Activated CD4-positive, alpha-beta T cell treated with anti-CD3 and anti-CD28 coated beads, Interleukin-2, amount 10 ng/mL, durations not matched to agents 7 days and 5 days (primary cell): ENCODE data around the gene MPL. TPM values are rescaled to one million over a fixed set of nuclear protein-coding genes. Genes with fewer than 3 reads are reported as not detected.

ENCODE experiments used
- CTCF ChIA-PET: fragments of 350-600 bp; sonication (Branson Sonifier 250); formaldehyde crosslinking; loops from one replicate; lab custom pipeline; 2021; ENCODE audit warnings: antibody characterized with exemption; lab: Charles Lee
- POLR2A ChIA-PET: fragments of 350-600 bp; sonication (Branson Sonifier 250); formaldehyde crosslinking; loops from one replicate; lab custom pipeline; 2021; ENCODE audit warnings: antibody characterized with exemption; lab: Charles Lee
- DNase-seq: peaks from one replicate; pipeline ENCODE4 v3.0.0-alpha.2; 2020
- H3K27ac Mint-ChIP-seq: one replicate; pipeline ENCODE4 v1.8.0; 2021; ENCODE audit warnings: mild to moderate bottlenecking, moderate library complexity, mixed read lengths
- H3K27me3 Mint-ChIP-seq: one replicate; pipeline ENCODE4 v1.8.0; 2021; ENCODE audit warnings: mixed read lengths
- H3K36me3 Mint-ChIP-seq: one replicate; pipeline ENCODE4 v1.8.0; 2021; ENCODE audit warnings: low read depth, mixed read lengths
- H3K4me1 Mint-ChIP-seq: one replicate; pipeline ENCODE4 v1.8.0; 2021; ENCODE audit warnings: mixed read lengths
- H3K4me3 Mint-ChIP-seq: one replicate; pipeline ENCODE4 v1.8.0; 2021; ENCODE audit warnings: mild to moderate bottlenecking, moderate library complexity, mixed read lengths
- H3K9me3 Mint-ChIP-seq: one replicate; pipeline ENCODE4 v1.8.0; 2021; ENCODE audit warnings: mixed read lengths
- total RNA-seq, 2 experiments: library from RNA; stranded (reverse); gene quantifications; one replicate each; pipeline ENCODE4 v1.2.3, GENCODE V29; 2021

MPL gene
- total RNA-seq, 2 experiments from 2014 or later, result not detected

DNA sequence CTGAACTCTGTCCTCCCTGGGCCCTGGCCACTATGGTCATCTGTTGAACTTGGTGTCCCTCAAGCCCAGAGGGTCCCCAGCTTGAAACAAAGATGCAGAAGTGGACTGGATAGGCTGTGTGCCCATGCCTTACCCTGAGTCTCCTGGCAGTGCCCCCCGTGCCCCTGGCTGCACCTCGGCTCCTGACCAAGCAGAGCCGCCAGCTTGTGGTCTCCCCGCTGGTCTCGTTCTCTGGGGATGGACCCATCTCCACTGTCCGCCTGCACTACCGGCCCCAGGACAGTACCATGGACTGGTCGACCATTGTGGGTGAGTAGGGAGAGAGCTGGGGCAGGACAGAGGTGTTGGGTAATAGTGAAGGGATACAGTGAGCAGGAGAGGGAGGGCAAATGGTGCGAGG lies 26.1 kb upstream of the MPL start:
- H3K9me3 Mint-ChIP-seq, result no peaks in the 10 kb centered on the region
- H3K36me3 Mint-ChIP-seq, result no peaks in the 10 kb centered on the region
- no peak overlapping the region for H3K27ac Mint-ChIP-seq
- no peaks in the 10 kb centered on the region for H3K4me1 Mint-ChIP-seq
- CTCF ChIA-PET, result interaction anchor here (2.3 kb wide), 1 partner anchor 18 kb away, joined by 7 read pairs; no protein-coding TSS in a partner anchor
- no peaks in the 10 kb centered on the region for H3K27me3 Mint-ChIP-seq
- H3K4me3 Mint-ChIP-seq, result no peak overlapping the region
- POLR2A ChIA-PET, result no interaction called here
- no peak for DNase-seq

DNA sequence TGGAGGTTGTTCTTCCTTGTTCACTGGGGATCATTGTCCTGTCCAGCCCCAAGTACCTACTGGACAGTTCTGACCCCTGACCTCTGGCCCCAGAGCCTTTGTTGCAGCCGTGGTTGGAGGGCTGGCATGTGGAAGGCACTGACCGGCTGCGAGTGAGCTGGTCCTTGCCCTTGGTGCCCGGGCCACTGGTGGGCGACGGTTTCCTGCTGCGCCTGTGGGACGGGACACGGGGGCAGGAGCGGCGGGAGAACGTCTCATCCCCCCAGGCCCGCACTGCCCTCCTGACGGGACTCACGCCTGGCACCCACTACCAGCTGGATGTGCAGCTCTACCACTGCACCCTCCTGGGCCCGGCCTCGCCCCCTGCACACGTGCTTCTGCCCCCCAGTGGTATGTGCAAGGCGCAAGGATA lies 25.4 kb upstream of the MPL start:
- CTCF ChIA-PET, result interaction anchor here (2.3 kb wide), 1 partner anchor 17 kb away, joined by 7 read pairs; no protein-coding TSS in a partner anchor
- H3K36me3 Mint-ChIP-seq, result no peaks in the 10 kb centered on the region
- no peak overlapping the region for H3K27ac Mint-ChIP-seq
- no peaks in the 10 kb centered on the region for H3K9me3 Mint-ChIP-seq
- no peak for DNase-seq
- no peak overlapping the region for H3K4me3 Mint-ChIP-seq
- POLR2A ChIA-PET, result no interaction called here
- H3K4me1 Mint-ChIP-seq, result no peaks in the 10 kb centered on the region
- H3K27me3 Mint-ChIP-seq, result no peaks in the 10 kb centered on the region

DNA sequence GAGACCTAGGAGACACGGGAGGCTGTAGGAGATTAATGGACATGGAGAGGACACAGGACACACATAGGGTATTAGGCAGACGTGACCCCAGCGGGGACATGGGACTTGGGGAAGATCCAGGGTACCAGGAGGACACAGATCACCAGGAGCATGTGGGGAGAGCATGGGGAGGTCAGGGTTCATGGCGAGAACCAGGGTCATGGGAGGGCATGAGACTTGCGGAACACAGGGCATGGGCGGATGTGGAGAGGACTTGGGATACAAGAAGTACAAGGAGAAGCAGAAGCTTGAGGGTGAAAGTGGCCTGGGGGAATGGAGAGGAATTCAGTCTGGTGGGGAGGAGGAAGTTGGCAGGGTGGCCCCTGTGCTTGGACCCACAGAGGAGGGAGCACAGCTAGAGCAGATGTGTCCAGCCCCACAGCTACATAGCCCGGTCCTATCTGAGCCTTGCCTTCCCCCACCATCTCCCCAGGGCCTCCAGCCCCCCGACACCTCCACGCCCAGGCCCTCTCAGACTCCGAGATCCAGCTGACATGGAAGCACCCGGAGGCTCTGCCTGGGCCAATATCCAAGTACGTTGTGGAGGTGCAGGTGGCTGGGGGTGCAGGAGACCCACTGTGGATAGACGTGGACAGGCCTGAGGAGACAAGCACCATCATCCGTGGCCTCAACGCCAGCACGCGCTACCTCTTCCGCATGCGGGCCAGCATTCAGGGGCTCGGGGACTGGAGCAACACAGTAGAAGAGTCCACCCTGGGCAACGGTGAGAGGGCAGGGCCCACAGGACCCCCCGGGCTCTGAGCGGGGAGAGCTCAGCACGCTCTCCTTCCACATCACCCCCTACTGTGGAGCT lies 24.7 kb upstream of the MPL start:
- H3K9me3 Mint-ChIP-seq, result no peaks in the 10 kb centered on the region
- POLR2A ChIA-PET, result no interaction called here
- CTCF ChIA-PET, result interaction anchor here (2.3 kb wide), 1 partner anchor 16 kb away, joined by 7 read pairs; no protein-coding TSS in a partner anchor
- H3K27me3 Mint-ChIP-seq, result no peaks in the 10 kb centered on the region
- H3K36me3 Mint-ChIP-seq, result no peaks in the 10 kb centered on the region
- H3K27ac Mint-ChIP-seq, result no peak overlapping the region
- H3K4me3 Mint-ChIP-seq, result no peak overlapping the region
- no peaks in the 10 kb centered on the region for H3K4me1 Mint-ChIP-seq
- DNase-seq, result no peak

DNA sequence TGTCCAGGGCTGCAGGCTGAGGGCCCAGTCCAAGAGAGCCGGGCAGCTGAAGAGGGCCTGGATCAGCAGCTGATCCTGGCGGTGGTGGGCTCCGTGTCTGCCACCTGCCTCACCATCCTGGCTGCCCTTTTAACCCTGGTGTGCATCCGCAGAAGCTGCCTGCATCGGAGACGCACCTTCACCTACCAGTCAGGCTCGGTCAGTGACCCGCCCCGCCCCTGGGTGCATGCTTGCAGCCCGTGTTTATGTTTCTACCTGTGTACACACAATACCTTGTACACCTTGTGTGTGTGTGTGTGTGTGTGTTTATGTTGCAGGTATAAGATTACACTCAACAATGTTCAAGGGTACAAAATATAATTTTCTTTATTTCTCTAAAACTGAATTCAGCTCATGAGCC lies 23.8 kb upstream of the MPL start:
- no peaks in the 10 kb centered on the region for H3K4me1 Mint-ChIP-seq
- POLR2A ChIA-PET, result no interaction called here
- no peaks in the 10 kb centered on the region for H3K27me3 Mint-ChIP-seq
- no peak for DNase-seq
- H3K9me3 Mint-ChIP-seq, result no peaks in the 10 kb centered on the region
- CTCF ChIA-PET, result no interaction called here
- no peak overlapping the region for H3K4me3 Mint-ChIP-seq
- no peak overlapping the region for H3K27ac Mint-ChIP-seq
- H3K36me3 Mint-ChIP-seq, result no peaks in the 10 kb centered on the region

DNA sequence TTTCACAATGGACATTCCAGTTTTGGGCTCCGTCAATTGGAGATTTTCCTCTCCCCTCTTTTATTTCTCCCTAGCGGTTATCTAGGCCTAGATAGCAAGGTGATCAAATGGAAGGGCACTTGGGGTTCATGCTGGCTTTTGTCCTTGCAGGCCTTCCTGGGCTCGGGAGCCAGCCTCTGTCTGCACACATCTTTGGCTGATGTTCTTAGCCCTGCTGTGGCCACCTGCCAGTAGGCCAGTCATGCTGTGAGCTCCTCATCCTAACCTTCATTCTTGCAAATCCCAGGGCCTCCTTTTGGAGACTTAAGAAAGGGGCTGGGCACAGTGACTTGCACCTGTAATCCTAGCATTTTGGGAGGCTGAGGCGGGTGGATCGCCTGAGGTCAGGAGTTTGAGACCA lies 23.4 kb upstream of the MPL start:
- no peak overlapping the region for H3K27ac Mint-ChIP-seq
- no peaks in the 10 kb centered on the region for H3K36me3 Mint-ChIP-seq
- no peak overlapping the region for H3K4me3 Mint-ChIP-seq
- H3K9me3 Mint-ChIP-seq, result no peaks in the 10 kb centered on the region
- CTCF ChIA-PET, result no interaction called here
- POLR2A ChIA-PET, result no interaction called here
- no peaks in the 10 kb centered on the region for H3K4me1 Mint-ChIP-seq
- no peak for DNase-seq
- no peaks in the 10 kb centered on the region for H3K27me3 Mint-ChIP-seq

DNA sequence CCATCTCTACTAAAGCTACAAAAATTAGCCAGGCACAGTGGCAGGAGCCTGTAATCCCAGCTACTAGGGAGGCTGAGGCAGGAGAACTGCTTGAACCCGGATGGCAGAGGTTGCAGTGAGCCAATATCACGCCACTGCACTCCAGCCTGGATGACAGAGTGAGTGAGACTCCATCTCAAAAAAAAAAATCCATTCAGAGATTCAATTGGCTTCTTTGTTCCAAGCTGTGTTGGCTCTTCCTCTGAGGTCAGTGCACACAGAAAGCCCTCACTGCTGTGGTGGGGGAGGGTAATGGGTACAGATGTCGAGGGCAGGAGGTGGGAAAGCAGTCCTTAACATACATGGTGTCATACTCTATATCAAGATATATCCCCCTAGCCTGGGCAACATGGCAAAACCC lies 22.1 kb upstream of the MPL start:
- ChIA-PET CTCF (no interaction called here), POLR2A (no interaction called here)
- no peaks in the 10 kb centered on the region for H3K4me1 Mint-ChIP-seq

DNA sequence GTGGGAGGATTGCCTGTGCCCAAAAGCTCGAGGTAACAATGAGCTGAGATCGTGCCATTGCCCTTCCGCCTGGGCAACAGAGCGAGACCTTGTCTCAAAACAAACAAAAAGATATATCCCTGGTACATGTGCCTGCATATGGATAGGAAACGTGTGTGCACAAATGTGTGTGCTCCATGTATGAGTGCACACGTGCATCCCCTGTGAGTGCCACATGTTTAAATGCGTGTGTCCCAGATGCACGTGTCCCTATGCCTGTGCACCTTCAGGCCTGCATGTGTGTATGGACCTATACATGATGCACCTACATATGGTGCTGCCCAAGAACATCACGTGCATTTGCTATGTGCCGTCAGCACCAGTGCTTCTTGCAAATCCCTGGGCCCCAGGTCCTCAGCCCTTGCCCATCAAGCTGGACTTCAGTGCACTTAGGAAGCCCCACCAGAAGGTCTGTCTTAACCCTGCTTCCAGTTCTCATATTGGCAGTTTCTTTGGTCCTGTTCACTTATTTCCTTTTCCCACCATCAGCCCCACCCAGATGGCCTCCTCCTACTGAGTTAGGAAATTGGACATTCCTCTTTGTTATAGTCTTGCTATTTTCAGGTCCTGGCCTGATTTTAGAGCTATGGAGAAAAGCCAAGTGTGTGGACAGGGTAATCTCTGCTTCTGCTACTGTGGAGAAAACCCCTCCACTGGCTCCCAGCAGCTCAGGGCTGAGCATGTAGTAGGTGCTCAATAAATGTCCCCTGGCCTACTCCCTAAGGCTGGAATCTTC lies 21.5 kb upstream of the MPL start:
- Mint-ChIP-seq H3K4me3 (no peak overlapping the region), H3K27ac (no peak overlapping the region), H3K9me3 (no peaks in the 10 kb centered on the region), H3K36me3 (no peaks in the 10 kb centered on the region), H3K4me1 (no peaks in the 10 kb centered on the region), H3K27me3 (no peaks in the 10 kb centered on the region)
- no peak for DNase-seq
- ChIA-PET CTCF (interaction anchor here (1.3 to 1.7 kb wide), 2 partner anchors 13 to 23 kb away, joined by 3 to 4 read pairs; no protein-coding TSS in a partner anchor), POLR2A (no interaction called here)

More for the DNA sequence above, 22.1 kb upstream of the MPL start:
- no peaks in the 10 kb centered on the region for H3K36me3 Mint-ChIP-seq
- no peak overlapping the region for H3K27ac Mint-ChIP-seq
- H3K27me3 Mint-ChIP-seq, result no peaks in the 10 kb centered on the region
- H3K9me3 Mint-ChIP-seq, result no peaks in the 10 kb centered on the region
- H3K4me3 Mint-ChIP-seq, result no peak overlapping the region
- no peak for DNase-seq

DNA sequence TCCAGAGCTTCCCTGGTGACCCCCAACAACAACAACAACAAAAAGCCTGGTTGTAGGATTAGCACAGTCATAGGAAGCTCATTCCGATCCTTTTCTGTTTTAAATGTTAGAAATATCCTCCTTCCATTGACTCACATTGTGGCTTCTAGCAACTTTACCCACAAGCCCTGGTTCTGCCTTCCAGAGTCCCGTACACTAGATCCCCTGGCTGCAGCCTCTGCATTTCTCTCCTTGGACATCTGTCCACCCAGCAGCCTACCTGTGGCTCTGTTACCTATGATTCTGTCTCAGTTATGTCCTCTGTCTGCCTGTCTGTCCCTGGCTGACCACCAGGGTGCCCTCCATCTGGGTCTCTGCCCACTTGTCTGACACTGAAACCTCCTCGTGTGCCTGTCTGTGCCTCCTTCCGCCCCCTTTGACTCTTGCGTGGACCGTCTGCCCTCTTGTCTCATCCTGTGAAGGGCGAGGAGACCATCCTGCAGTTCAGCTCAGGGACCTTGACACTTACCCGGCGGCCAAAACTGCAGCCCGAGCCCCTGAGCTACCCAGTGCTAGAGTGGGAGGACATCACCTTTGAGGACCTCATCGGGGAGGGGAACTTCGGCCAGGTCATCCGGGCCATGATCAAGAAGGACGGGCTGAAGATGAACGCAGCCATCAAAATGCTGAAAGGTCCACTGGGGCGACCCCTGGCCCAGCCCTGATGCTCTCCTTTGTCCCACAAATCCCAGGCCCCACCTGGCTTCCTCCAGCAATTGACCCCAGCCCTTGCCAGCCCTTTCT lies 20.7 kb upstream of the MPL start:
- Mint-ChIP-seq H3K27me3 (no peaks in the 10 kb centered on the region), H3K4me1 (no peaks in the 10 kb centered on the region), H3K9me3 (no peaks in the 10 kb centered on the region), H3K27ac (no peak overlapping the region), H3K36me3 (no peaks in the 10 kb centered on the region), H3K4me3 (no peak overlapping the region)
- ChIA-PET POLR2A (no interaction called here), CTCF (interaction anchor here (1.3 to 1.7 kb wide), 2 partner anchors 12 to 24 kb away, joined by 3 to 4 read pairs; no protein-coding TSS in a partner anchor)
- no peak for DNase-seq

DNA sequence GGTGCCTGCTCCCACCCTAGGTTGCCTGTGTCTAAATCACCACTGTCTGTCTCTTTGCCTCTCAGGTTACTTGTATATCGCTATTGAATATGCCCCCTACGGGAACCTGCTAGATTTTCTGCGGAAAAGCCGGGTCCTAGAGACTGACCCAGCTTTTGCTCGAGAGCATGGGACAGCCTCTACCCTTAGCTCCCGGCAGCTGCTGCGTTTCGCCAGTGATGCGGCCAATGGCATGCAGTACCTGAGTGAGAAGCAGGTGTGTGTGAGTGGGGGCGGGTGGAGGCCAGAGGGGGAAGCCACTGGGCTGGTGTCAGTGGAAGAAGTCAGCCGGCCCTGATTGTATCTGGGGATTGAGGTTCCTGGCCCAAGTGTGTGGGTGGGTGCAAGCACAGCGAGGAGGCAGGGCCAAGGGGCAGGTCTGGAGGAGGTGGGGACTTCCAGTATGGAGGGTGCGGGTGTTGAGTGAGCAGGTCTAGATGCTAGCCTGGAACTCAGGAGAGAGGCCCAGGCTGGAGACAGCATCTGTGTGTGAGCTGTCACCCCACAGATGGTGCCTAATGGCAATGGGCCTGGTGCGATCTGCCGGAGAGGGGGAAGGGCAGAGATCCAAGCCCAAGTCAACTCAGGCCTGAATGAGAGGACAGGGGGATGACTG lies 19.7 kb upstream of the MPL start:
- Mint-ChIP-seq H3K9me3 (no peaks in the 10 kb centered on the region), H3K4me3 (no peak overlapping the region), H3K36me3 (no peaks in the 10 kb centered on the region), H3K27me3 (no peaks in the 10 kb centered on the region), H3K4me1 (no peaks in the 10 kb centered on the region), H3K27ac (no peak overlapping the region)
- CTCF ChIA-PET, result no interaction called here
- DNase-seq, result no peak
- POLR2A ChIA-PET, result no interaction called here

DNA sequence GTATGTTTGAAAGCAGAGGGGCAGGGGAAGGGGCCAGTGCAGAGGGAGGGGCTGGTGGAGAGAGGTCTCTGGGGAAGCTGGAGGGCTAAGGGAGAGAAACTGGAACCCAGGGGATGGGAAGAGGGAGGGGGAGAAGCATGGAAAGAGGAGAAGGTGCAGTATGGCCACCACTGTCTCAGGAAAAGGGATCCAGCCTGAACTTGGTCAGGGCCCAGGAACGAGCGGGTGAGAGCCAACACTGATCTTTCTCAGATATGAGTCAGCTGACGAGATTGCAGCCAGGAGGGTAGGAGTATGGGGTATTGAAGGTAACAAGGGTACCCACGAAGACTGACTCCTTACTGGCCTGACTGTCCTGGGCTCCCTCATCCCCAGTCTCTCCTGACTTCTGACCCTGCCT lies 18.8 kb upstream of the MPL start:
- CTCF ChIA-PET, result no interaction called here
- Mint-ChIP-seq H3K27ac (no peak overlapping the region), H3K4me3 (no peak overlapping the region), H3K36me3 (no peaks in the 10 kb centered on the region), H3K4me1 (no peaks in the 10 kb centered on the region), H3K9me3 (no peaks in the 10 kb centered on the region), H3K27me3 (no peaks in the 10 kb centered on the region)
- no peak for DNase-seq
- POLR2A ChIA-PET, result no interaction called here

DNA sequence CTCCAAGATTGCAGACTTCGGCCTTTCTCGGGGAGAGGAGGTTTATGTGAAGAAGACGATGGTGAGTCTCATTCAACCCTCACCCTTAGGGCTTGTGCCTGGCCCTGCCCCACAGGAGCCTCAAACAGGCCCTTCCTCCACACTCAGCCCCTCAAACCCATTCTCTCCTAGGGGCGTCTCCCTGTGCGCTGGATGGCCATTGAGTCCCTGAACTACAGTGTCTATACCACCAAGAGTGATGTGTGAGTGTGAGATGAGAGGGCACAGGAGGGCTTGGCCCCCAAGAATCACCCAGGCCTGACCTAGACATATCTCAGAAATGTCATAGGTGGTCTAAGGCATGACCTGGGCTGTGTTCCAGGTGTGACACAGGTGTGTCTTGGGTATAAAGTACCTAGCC lies 18.3 kb upstream of the MPL start:
- H3K27me3 Mint-ChIP-seq, result no peaks in the 10 kb centered on the region
- no peaks in the 10 kb centered on the region for H3K9me3 Mint-ChIP-seq
- H3K4me3 Mint-ChIP-seq, result no peak overlapping the region
- ChIA-PET POLR2A (no interaction called here), CTCF (no interaction called here)
- no peak overlapping the region for H3K27ac Mint-ChIP-seq
- H3K4me1 Mint-ChIP-seq, result peaks cover under 1% of the 10 kb centered on the region
- no peaks in the 10 kb centered on the region for H3K36me3 Mint-ChIP-seq
- no peak for DNase-seq

DNA sequence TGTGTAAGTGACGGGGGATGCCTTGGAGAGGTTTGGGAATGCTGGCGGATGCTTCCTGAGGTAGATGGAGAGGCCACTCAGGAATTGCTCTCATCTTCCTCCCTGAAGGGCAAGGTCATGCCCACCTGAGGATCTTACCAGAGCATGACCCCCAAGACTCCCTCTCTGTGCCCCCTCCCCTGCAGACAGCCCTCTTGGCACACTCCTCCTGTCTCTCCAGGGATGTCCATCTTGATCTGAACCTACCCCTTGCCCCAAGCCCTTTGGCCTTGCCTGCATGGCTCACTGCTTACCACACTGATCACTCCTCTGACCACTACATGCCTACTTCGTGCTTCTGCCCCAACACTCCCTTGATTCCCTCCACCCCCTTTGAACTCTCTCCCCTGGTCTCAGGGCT lies 17.9 kb upstream of the MPL start:
- no peaks in the 10 kb centered on the region for H3K36me3 Mint-ChIP-seq
- no peak overlapping the region for H3K4me3 Mint-ChIP-seq
- no peak overlapping the region for H3K27ac Mint-ChIP-seq
- H3K4me1 Mint-ChIP-seq, result peaks cover 4% of the 10 kb centered on the region
- no peak for DNase-seq
- CTCF ChIA-PET, result no interaction called here
- H3K27me3 Mint-ChIP-seq, result no peaks in the 10 kb centered on the region
- POLR2A ChIA-PET, result no interaction called here
- H3K9me3 Mint-ChIP-seq, result peaks cover 3% of the 10 kb centered on the region
